IPS-18c (cell line): ENCODE measurements around the gene ZMYND19.

Experiments
- H3K4me3 ChIP-seq: 2 replicates; pipeline ENCODE4 v1.7.0; 2013; ENCODE audit warnings: low read depth, mild to moderate bottlenecking, low read length, moderate library complexity; ENCODE audit not compliant: insufficient read depth
- H3K9me3 ChIP-seq: one replicate; pipeline ENCODE4 v1.6.1; 2013; ENCODE audit warnings: mild to moderate bottlenecking, low read length, moderate library complexity; ENCODE audit not compliant: control insufficient read depth, insufficient read depth

ZMYND19 gene

GRCh38 chr9:137618105-137619067, 28.1 kb upstream of the ZMYND19 start, which contains the start of gene EHMT1:
TSS of gene EHMT1 (plus strand) at chr9:137619005. CDS start at chr9:137619029, 24 bp downstream.
- H3K4me3 ChIP-seq = peak within 1 kb of the TSS; percentile 97
- H3K9me3 ChIP-seq = no peaks in the 10 kb centered on the region

GRCh38 chr9:137615387-137615871, 25.1 kb upstream of the ZMYND19 start:
- Histone ChIP-seq H3K9me3 (no peaks in the 10 kb centered on the region), H3K4me3 (no peak overlapping the region)

GRCh38 chr9:137614631-137615386, 24.5 kb upstream of the ZMYND19 start:
- no peak overlapping the region for H3K4me3 ChIP-seq
- no peaks in the 10 kb centered on the region for H3K9me3 ChIP-seq

- Histone ChIP-seq H3K4me3 (no peak overlapping the region), H3K9me3 (no peaks in the 10 kb centered on the region)
These were observed 23.6 kb upstream of the ZMYND19 start for GRCh38 chr9:137613738-137614523.

GRCh38 chr9:137613259-137613658, 22.9 kb upstream of the ZMYND19 start:
- no peak overlapping the region for H3K4me3 ChIP-seq

GRCh38 chr9:137612741-137613142, 22.4 kb upstream of the ZMYND19 start:
- Histone ChIP-seq H3K4me3 (no peak overlapping the region), H3K9me3 (no peaks in the 10 kb centered on the region)

More at GRCh38 chr9:137613259-137613658, 22.9 kb upstream of the ZMYND19 start:
- no peaks in the 10 kb centered on the region for H3K9me3 ChIP-seq

- H3K4me3 ChIP-seq = no peak overlapping the region
- no peaks in the 10 kb centered on the region for H3K9me3 ChIP-seq
These were observed 21.6 kb upstream of the ZMYND19 start for GRCh38 chr9:137611623-137612609.

- H3K9me3 ChIP-seq = no peaks in the 10 kb centered on the region
- no peak overlapping the region for H3K4me3 ChIP-seq
These were observed 20.6 kb upstream of the ZMYND19 start for GRCh38 chr9:137610944-137611343.

GRCh38 chr9:137607141-137607857, 17.0 kb upstream of the ZMYND19 start:
- H3K9me3 ChIP-seq = no peaks in the 10 kb centered on the region
- H3K4me3 ChIP-seq = no peak overlapping the region

GRCh38 chr9:137606734-137607138, 16.4 kb upstream of the ZMYND19 start:
- H3K4me3 ChIP-seq = peak overlapping the region; percentile 84
- H3K9me3 ChIP-seq = no peaks in the 10 kb centered on the region

- H3K4me3 ChIP-seq = peak overlapping the region; percentile 84
- no peaks in the 10 kb centered on the region for H3K9me3 ChIP-seq
These were observed 15.8 kb upstream of the ZMYND19 start for GRCh38 chr9:137606005-137606621.

- no peaks in the 10 kb centered on the region for H3K9me3 ChIP-seq
- peak within 1 kb of the TSS; percentile 84 for H3K4me3 ChIP-seq
These were observed 15.1 kb upstream of the ZMYND19 start, which contains the start of gene ARRDC1 for GRCh38 chr9:137605121-137606004. TSS of gene ARRDC1 (plus strand) at chr9:137605686. CDS start at chr9:137605718, 32 bp downstream.

- H3K9me3 ChIP-seq = no peaks in the 10 kb centered on the region
- H3K4me3 ChIP-seq = no peak overlapping the region
These were observed 14.2 kb upstream of the ZMYND19 start for GRCh38 chr9:137604345-137605086.

- H3K4me3 ChIP-seq = no peak overlapping the region
- H3K9me3 ChIP-seq = no peaks in the 10 kb centered on the region
These were observed 13.6 kb upstream of the ZMYND19 start for GRCh38 chr9:137603879-137604278.
